ENCODE data around the gene ELMOD1. TPM values are rescaled to one million over a fixed set of nuclear protein-coding genes. Genes with fewer than 3 reads are reported as not detected.

ELMOD1 gene
- total RNA-seq, 1 donor from 2014 or later, result 0.55 TPM

- no peak for DNase-seq (ENCODE audit: low spot score, unreplicated experiment)
- peaks cover 70% of the 10 kb centered on the region for H3K27me3 Mint-ChIP-seq
- H3K4me3 Mint-ChIP-seq (ENCODE audit: low read depth), result no peak overlapping the region
Measured at GRCh38 chr11:107587306-107587979, 3.5 kb upstream of the ELMOD1 start.

GRCh38 chr11:107591378-107592230 lies 657 bp downstream of the ELMOD1 start:
- Mint-ChIP-seq H3K27ac (no peak overlapping the region), H3K4me3 (ENCODE audit: low read depth) (peak overlapping the region; percentile 72), H3K27me3 (peaks cover 87% of the 10 kb centered on the region), H3K9me3 (ENCODE audit: low read depth) (no peaks in the 10 kb centered on the region), H3K36me3 (ENCODE audit: insufficient read depth) (no peaks in the 10 kb centered on the region), H3K4me1 (ENCODE audit: low read depth) (peaks cover 9% of the 10 kb centered on the region)
- DNase-seq (ENCODE audit: low spot score, unreplicated experiment), result peak; percentile 25
- TF ChIP-seq, protein P1, sequence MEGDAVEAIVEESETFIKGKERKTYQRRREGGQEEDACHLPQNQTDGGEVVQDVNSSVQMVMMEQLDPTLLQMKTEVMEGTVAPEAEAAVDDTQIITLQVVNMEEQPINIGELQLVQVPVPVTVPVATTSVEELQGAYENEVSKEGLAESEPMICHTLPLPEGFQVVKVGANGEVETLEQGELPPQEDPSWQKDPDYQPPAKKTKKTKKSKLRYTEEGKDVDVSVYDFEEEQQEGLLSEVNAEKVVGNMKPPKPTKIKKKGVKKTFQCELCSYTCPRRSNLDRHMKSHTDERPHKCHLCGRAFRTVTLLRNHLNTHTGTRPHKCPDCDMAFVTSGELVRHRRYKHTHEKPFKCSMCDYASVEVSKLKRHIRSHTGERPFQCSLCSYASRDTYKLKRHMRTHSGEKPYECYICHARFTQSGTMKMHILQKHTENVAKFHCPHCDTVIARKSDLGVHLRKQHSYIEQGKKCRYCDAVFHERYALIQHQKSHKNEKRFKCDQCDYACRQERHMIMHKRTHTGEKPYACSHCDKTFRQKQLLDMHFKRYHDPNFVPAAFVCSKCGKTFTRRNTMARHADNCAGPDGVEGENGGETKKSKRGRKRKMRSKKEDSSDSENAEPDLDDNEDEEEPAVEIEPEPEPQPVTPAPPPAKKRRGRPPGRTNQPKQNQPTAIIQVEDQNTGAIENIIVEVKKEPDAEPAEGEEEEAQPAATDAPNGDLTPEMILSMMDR (IDR thresholded peaks at IDR 0.05; ENCODE audit: unreplicated experiment), result no peak

More at GRCh38 chr11:107587306-107587979, 3.5 kb upstream of the ELMOD1 start:
- H3K36me3 Mint-ChIP-seq (ENCODE audit: insufficient read depth), result no peaks in the 10 kb centered on the region
- no peaks in the 10 kb centered on the region for H3K9me3 Mint-ChIP-seq (ENCODE audit: low read depth)
- H3K4me1 Mint-ChIP-seq (ENCODE audit: low read depth), result peaks cover 9% of the 10 kb centered on the region
- H3K27ac Mint-ChIP-seq, result no peak overlapping the region
- TF ChIP-seq, protein P1 (IDR thresholded peaks at IDR 0.05; ENCODE audit: unreplicated experiment), result no peak

- TF ChIP-seq, protein P1 (IDR thresholded peaks at IDR 0.05; ENCODE audit: unreplicated experiment), result no peak
- Mint-ChIP-seq H3K27ac (no peak overlapping the region), H3K27me3 (peaks cover 87% of the 10 kb centered on the region), H3K9me3 (ENCODE audit: low read depth) (no peaks in the 10 kb centered on the region), H3K4me3 (ENCODE audit: low read depth) (peak overlapping the region; percentile 72), H3K4me1 (ENCODE audit: low read depth) (peaks cover 9% of the 10 kb centered on the region), H3K36me3 (ENCODE audit: insufficient read depth) (no peaks in the 10 kb centered on the region)
- DNase-seq (ENCODE audit: low spot score, unreplicated experiment), result no peak
Measured at GRCh38 chr11:107592231-107592590, 1.3 kb downstream of the ELMOD1 start.

GRCh38 chr11:107592813-107593212 lies 1.9 kb downstream of the ELMOD1 start:
- H3K27me3 Mint-ChIP-seq, result peaks cover 87% of the 10 kb centered on the region
- peaks cover 9% of the 10 kb centered on the region for H3K4me1 Mint-ChIP-seq (ENCODE audit: low read depth)
- no peak overlapping the region for H3K4me3 Mint-ChIP-seq (ENCODE audit: low read depth)
- H3K9me3 Mint-ChIP-seq (ENCODE audit: low read depth), result no peaks in the 10 kb centered on the region
- no peak overlapping the region for H3K27ac Mint-ChIP-seq
- H3K36me3 Mint-ChIP-seq (ENCODE audit: insufficient read depth), result no peaks in the 10 kb centered on the region
- TF ChIP-seq, protein P1 (IDR thresholded peaks at IDR 0.05; ENCODE audit: unreplicated experiment), result no peak
- no peak for DNase-seq (ENCODE audit: low spot score, unreplicated experiment)

DNA sequence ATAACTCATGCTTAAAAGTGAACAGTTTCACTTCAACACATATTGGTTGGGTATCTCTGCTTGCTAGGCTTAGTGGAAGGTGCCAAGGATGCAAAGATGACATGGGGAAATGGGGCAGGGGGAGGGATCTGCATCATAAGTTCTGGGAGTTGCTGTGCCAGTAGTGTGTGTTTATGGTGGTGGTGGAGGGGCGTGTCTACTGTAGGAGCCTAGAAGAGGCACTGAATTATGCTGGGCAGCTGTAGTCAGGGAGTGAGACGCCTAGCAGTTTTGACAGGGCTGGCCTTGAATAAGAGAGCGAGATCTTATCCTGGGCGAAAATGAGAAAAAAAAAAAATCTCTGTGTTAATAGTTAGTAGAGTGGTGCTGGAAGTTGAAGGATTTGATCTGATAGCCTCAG lies 3.0 kb downstream of the ELMOD1 start:
- H3K4me3 Mint-ChIP-seq (ENCODE audit: low read depth), result no peak overlapping the region
- DNase-seq (ENCODE audit: low spot score, unreplicated experiment), result no peak
- TF ChIP-seq, protein P1 (IDR thresholded peaks at IDR 0.05; ENCODE audit: unreplicated experiment), result no peak
- peaks cover 9% of the 10 kb centered on the region for H3K4me1 Mint-ChIP-seq (ENCODE audit: low read depth)
- H3K27ac Mint-ChIP-seq, result no peak overlapping the region
- H3K36me3 Mint-ChIP-seq (ENCODE audit: insufficient read depth), result no peaks in the 10 kb centered on the region
- peaks cover 86% of the 10 kb centered on the region for H3K27me3 Mint-ChIP-seq
- no peaks in the 10 kb centered on the region for H3K9me3 Mint-ChIP-seq (ENCODE audit: low read depth)
